Measurements from ENCODE around the gene TJP3.
A peak's percentile ranks its signal among the peaks of the same experiment; 100 is the strongest.
"Not testable (repeated sequence)": the region's sequence is repeated elsewhere in the genome, so short reads cannot be mapped to it uniquely, and the experiment has no call there.

Gene TJP3

GRCh38 chr19:3748965-3749364, 40.8 kb downstream of the TJP3 start:
- H3K27ac Mint-ChIP-seq, result no peak overlapping the region
- H3K4me3 Mint-ChIP-seq, result no peak overlapping the region
- no peaks in the 10 kb centered on the region for H3K9me3 Mint-ChIP-seq
- ATAC-seq (ENCODE audit: low read depth) (no peak), DNase-seq (ENCODE audit: low spot score in 2 of 2) (no peak)
- no peaks in the 10 kb centered on the region for H3K27me3 Mint-ChIP-seq
- no peaks in the 10 kb centered on the region for H3K4me1 Mint-ChIP-seq
- H3K36me3 Mint-ChIP-seq, result peaks cover 6% of the 10 kb centered on the region

- Mint-ChIP-seq H3K27ac (no peak overlapping the region), H3K4me3 (no peak overlapping the region), H3K36me3 (peaks cover 11% of the 10 kb centered on the region), H3K4me1 (peaks cover 4% of the 10 kb centered on the region), H3K9me3 (no peaks in the 10 kb centered on the region), H3K27me3 (no peaks in the 10 kb centered on the region)
- ATAC-seq (ENCODE audit: low read depth), result no peak
- no peak for DNase-seq (ENCODE audit: low spot score in 2 of 2)
These were observed 42.0 kb downstream of the TJP3 start for GRCh38 chr19:3750211-3750610.

- peaks cover 7% of the 10 kb centered on the region for H3K4me1 Mint-ChIP-seq
- H3K27me3 Mint-ChIP-seq, result no peaks in the 10 kb centered on the region
- H3K36me3 Mint-ChIP-seq, result peaks cover 14% of the 10 kb centered on the region
These were observed 43.1 kb downstream of the TJP3 start for GRCh38 chr19:3751236-3751635.

GRCh38 chr19:3752492-3752891, 44.3 kb downstream of the TJP3 start:
- Mint-ChIP-seq H3K36me3 (peaks cover 14% of the 10 kb centered on the region), H3K4me3 (no peak overlapping the region)
- no peak for ATAC-seq (ENCODE audit: low read depth)

More at GRCh38 chr19:3751236-3751635, 43.1 kb downstream of the TJP3 start:
- Mint-ChIP-seq H3K4me3 (no peak overlapping the region), H3K27ac (no peak overlapping the region), H3K9me3 (no peaks in the 10 kb centered on the region)
- no peak for ATAC-seq (ENCODE audit: low read depth)
- no peak for DNase-seq (ENCODE audit: low spot score in 2 of 2)

GRCh38 chr19:3753631-3754410, 45.6 kb downstream of the TJP3 start:
- H3K4me1 Mint-ChIP-seq, result peaks cover 7% of the 10 kb centered on the region
- ATAC-seq (ENCODE audit: low read depth) (no peak), DNase-seq (ENCODE audit: low spot score in 2 of 2) (no peak)
- H3K4me3 Mint-ChIP-seq, result no peak overlapping the region
- no peaks in the 10 kb centered on the region for H3K27me3 Mint-ChIP-seq
- H3K36me3 Mint-ChIP-seq, result peaks cover 14% of the 10 kb centered on the region
- H3K27ac Mint-ChIP-seq, result no peak overlapping the region
- H3K9me3 Mint-ChIP-seq, result no peaks in the 10 kb centered on the region

More at GRCh38 chr19:3752492-3752891, 44.3 kb downstream of the TJP3 start:
- H3K27me3 Mint-ChIP-seq, result no peaks in the 10 kb centered on the region
- no peaks in the 10 kb centered on the region for H3K9me3 Mint-ChIP-seq
- no peak overlapping the region for H3K27ac Mint-ChIP-seq
- H3K4me1 Mint-ChIP-seq, result peaks cover 7% of the 10 kb centered on the region
- no peak for DNase-seq (ENCODE audit: low spot score in 2 of 2)

- not testable (repeated sequence) for H3K9me3 Mint-ChIP-seq; DNase-seq (ENCODE audit: low spot score in 2 of 2); H3K4me3 Mint-ChIP-seq; H3K36me3 Mint-ChIP-seq; ATAC-seq (ENCODE audit: low read depth); H3K27ac Mint-ChIP-seq; H3K27me3 Mint-ChIP-seq
- H3K4me1 Mint-ChIP-seq, result peaks cover 17% of the 10 kb centered on the region
These were observed 49.5 kb downstream of the TJP3 start for GRCh38 chr19:3757705-3758104.

GRCh38 chr19:3758297-3758696, 50.1 kb downstream of the TJP3 start:
- not testable (repeated sequence) for H3K36me3 Mint-ChIP-seq; DNase-seq (ENCODE audit: low spot score in 2 of 2); H3K9me3 Mint-ChIP-seq; H3K27me3 Mint-ChIP-seq; H3K4me3 Mint-ChIP-seq; ATAC-seq (ENCODE audit: low read depth); H3K27ac Mint-ChIP-seq
- peaks cover 21% of the 10 kb centered on the region for H3K4me1 Mint-ChIP-seq

- H3K4me3 Mint-ChIP-seq, result peak overlapping the region; percentile 53
- peaks cover 8% of the 10 kb centered on the region for H3K36me3 Mint-ChIP-seq
- no peak overlapping the region for H3K27ac Mint-ChIP-seq
- no peaks in the 10 kb centered on the region for H3K27me3 Mint-ChIP-seq
- H3K4me1 Mint-ChIP-seq, result peaks cover 21% of the 10 kb centered on the region
- DNase-seq (ENCODE audit: low spot score in 2 of 2) (no peak), ATAC-seq (ENCODE audit: low read depth) (no peak)
- no peaks in the 10 kb centered on the region for H3K9me3 Mint-ChIP-seq
These were observed 51.5 kb downstream of the TJP3 start for GRCh38 chr19:3759482-3760254.

GRCh38 chr19:3760871-3761361, 52.7 kb downstream of the TJP3 start:
- H3K4me3 Mint-ChIP-seq, result peak overlapping the region; percentile 99
- DNase-seq (ENCODE audit: low spot score in 2 of 2) (no peak), ATAC-seq (ENCODE audit: low read depth) (no peak)

GRCh38 chr19:3761382-3762129, 53.4 kb downstream of the TJP3 start, which contains the start of gene APBA3:
Gene APBA3, minus strand, starts transcription at chr19:3761692. Its CDS starts 1,428 bp downstream, at chr19:3760264.
- Mint-ChIP-seq H3K4me1 (peaks cover 17% of the 10 kb centered on the region), H3K4me3 (peak within 1 kb of the TSS; percentile 99), H3K36me3 (peaks cover 5% of the 10 kb centered on the region), H3K27me3 (no peaks in the 10 kb centered on the region), H3K9me3 (no peaks in the 10 kb centered on the region), H3K27ac (peak within 1 kb of the TSS; percentile 100)
- peak; percentile 95 to 96 for DNase-seq (ENCODE audit: low spot score in 2 of 2)
- peak; percentile 49 for ATAC-seq (ENCODE audit: low read depth)

More at GRCh38 chr19:3760871-3761361, 52.7 kb downstream of the TJP3 start:
- no peaks in the 10 kb centered on the region for H3K9me3 Mint-ChIP-seq
- peaks cover under 1% of the 10 kb centered on the region for H3K36me3 Mint-ChIP-seq
- no peaks in the 10 kb centered on the region for H3K27me3 Mint-ChIP-seq
- peaks cover 15% of the 10 kb centered on the region for H3K4me1 Mint-ChIP-seq
- H3K27ac Mint-ChIP-seq, result peak overlapping the region; percentile 100

GRCh38 chr19:3762130-3762473, 53.9 kb downstream of the TJP3 start:
- peaks cover 19% of the 10 kb centered on the region for H3K4me1 Mint-ChIP-seq

GRCh38 chr19:3762501-3763459, 54.6 kb downstream of the TJP3 start, which contains the start of gene MRPL54:
Gene MRPL54, plus strand, starts transcription at chr19:3762682. Its CDS starts 19 bp downstream, at chr19:3762701.
- Mint-ChIP-seq H3K36me3 (peaks cover 7% of the 10 kb centered on the region), H3K27me3 (no peaks in the 10 kb centered on the region), H3K4me1 (peaks cover 19% of the 10 kb centered on the region), H3K4me3 (peak within 1 kb of the TSS; percentile 99), H3K27ac (peak within 1 kb of the TSS; percentile 100), H3K9me3 (no peaks in the 10 kb centered on the region)
- DNase-seq (ENCODE audit: low spot score in 2 of 2), result peak; percentile 98 to 99
- peak; percentile 80 for ATAC-seq (ENCODE audit: low read depth)

More at GRCh38 chr19:3762130-3762473, 53.9 kb downstream of the TJP3 start:
- H3K4me3 Mint-ChIP-seq, result peak overlapping the region; percentile 99
- no peaks in the 10 kb centered on the region for H3K27me3 Mint-ChIP-seq
- H3K27ac Mint-ChIP-seq, result peak overlapping the region; percentile 100
- H3K9me3 Mint-ChIP-seq, result no peaks in the 10 kb centered on the region
- ATAC-seq (ENCODE audit: low read depth) (no peak), DNase-seq (ENCODE audit: low spot score in 2 of 2) (no peak)
- H3K36me3 Mint-ChIP-seq, result peaks cover 7% of the 10 kb centered on the region

- H3K4me1 Mint-ChIP-seq, result peaks cover 19% of the 10 kb centered on the region
- DNase-seq (ENCODE audit: low spot score in 2 of 2), result no peak
- no peak overlapping the region for H3K4me3 Mint-ChIP-seq
- no peaks in the 10 kb centered on the region for H3K9me3 Mint-ChIP-seq
- H3K27ac Mint-ChIP-seq, result no peak overlapping the region
- H3K36me3 Mint-ChIP-seq, result peaks cover 15% of the 10 kb centered on the region
- no peaks in the 10 kb centered on the region for H3K27me3 Mint-ChIP-seq
- no peak for ATAC-seq (ENCODE audit: low read depth)
These were observed 56.9 kb downstream of the TJP3 start for GRCh38 chr19:3765121-3765520.
